ENCODE results near the gene NEK2.

DNA sequence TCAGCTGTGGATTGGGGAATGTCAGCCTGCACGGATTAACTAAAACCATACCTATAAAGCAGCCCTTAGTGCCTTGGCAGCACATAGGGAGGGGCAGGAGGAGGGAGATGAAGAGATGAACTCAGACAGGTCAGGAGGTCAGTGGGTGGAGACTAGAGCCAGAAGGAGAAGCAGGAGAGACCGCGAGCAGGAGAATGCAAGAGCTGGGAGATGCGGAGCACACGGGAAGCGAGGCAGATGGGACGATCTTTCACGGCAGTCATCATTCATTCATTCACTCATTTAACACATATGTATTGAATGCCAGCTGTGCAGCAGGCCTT, 41.9 kb downstream of the NEK2 start:
- TF ChIP-seq POLR2A (IDR thresholded peaks at IDR 0.05) = no peak
- TF ChIP-seq, protein P1, sequence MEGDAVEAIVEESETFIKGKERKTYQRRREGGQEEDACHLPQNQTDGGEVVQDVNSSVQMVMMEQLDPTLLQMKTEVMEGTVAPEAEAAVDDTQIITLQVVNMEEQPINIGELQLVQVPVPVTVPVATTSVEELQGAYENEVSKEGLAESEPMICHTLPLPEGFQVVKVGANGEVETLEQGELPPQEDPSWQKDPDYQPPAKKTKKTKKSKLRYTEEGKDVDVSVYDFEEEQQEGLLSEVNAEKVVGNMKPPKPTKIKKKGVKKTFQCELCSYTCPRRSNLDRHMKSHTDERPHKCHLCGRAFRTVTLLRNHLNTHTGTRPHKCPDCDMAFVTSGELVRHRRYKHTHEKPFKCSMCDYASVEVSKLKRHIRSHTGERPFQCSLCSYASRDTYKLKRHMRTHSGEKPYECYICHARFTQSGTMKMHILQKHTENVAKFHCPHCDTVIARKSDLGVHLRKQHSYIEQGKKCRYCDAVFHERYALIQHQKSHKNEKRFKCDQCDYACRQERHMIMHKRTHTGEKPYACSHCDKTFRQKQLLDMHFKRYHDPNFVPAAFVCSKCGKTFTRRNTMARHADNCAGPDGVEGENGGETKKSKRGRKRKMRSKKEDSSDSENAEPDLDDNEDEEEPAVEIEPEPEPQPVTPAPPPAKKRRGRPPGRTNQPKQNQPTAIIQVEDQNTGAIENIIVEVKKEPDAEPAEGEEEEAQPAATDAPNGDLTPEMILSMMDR (IDR thresholded peaks at IDR 0.05) = no peak
- no peak for TF ChIP-seq POLR2AphosphoS5 (IDR thresholded peaks at IDR 0.05; ENCODE audit: insufficient read depth in 1 of 2, low read depth in 1 of 2)
